ENCODE measurements around the gene CADPS2. TPM values are rescaled to one million over a fixed set of nuclear protein-coding genes. Genes with fewer than 3 reads are reported as not detected.

The CADPS2 gene
- polyA plus RNA-seq, 3 donors, result not detected

DNA sequence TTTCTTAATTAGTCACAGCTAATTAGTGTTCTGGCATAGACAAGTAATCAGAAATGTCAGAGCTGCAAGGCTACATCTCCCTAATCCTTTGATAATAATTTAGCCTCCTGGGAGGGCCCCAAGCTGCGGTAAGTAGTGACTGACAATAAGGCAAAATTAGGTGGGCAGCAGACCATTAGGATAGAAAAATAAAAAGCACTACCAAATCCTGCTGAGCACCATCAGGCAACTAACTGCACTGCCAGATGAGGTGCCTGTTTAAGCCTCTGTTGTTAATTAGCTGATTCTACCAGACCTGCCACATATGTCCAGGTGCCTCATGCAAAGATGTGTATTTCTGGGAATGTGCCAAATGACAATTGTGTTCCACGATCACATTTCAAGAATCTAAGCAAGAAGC, 549.2 kb downstream of the CADPS2 start:
- TF ChIP-seq, protein P1, sequence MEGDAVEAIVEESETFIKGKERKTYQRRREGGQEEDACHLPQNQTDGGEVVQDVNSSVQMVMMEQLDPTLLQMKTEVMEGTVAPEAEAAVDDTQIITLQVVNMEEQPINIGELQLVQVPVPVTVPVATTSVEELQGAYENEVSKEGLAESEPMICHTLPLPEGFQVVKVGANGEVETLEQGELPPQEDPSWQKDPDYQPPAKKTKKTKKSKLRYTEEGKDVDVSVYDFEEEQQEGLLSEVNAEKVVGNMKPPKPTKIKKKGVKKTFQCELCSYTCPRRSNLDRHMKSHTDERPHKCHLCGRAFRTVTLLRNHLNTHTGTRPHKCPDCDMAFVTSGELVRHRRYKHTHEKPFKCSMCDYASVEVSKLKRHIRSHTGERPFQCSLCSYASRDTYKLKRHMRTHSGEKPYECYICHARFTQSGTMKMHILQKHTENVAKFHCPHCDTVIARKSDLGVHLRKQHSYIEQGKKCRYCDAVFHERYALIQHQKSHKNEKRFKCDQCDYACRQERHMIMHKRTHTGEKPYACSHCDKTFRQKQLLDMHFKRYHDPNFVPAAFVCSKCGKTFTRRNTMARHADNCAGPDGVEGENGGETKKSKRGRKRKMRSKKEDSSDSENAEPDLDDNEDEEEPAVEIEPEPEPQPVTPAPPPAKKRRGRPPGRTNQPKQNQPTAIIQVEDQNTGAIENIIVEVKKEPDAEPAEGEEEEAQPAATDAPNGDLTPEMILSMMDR (IDR thresholded peaks at IDR 0.05), result no peak
- no CpG with 5 or more reads among the region's 2 CpGs for WGBS (ENCODE audit: insufficient coverage)
- H2AFZ ChIP-seq (ENCODE audit: insufficient read depth, low read depth, low read length, poor library complexity, severe bottlenecking), result no peak overlapping the region

DNA sequence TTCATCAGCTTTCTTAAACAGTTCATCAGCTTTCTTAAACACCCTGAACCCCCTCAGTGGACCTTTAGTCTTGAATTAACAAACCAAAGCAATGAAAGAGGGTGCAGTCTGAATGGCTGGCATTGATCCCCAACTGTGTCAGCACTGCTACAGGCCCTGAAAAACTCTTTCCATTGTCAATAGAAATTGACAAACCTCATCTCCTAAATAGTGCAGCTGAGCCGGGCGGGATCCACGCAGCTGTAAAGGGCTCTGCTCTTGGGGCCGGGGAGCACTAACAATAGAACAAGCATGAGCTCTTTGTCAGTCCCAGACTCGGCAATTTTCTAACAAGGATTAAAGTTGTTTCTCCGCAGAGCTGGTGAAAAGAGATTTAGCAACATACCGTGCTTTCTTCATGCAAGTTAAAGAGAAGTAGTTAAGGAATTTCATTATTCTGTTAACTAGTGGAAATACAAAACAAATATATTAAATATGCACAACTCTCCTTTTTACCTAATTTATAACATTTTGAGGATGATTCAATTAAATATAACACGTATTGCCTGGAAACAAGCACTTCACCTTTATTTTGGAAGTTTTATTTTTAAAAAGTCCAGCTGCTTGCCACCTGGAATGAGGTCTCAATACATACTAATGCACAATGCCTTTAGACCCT, 557.0 kb downstream of the CADPS2 start:
- TF ChIP-seq, protein P1 (IDR thresholded peaks at IDR 0.05), result no peak
- Histone ChIP-seq H3K4me1 (ENCODE audit: control insufficient read depth in 1 of 2, insufficient read depth in 2 of 2, low read length in 2 of 2) (no peaks in the 10 kb centered on the region), H4K20me1 (ENCODE audit: insufficient read depth, low read length) (no peaks in the 10 kb centered on the region), H3K9me3 (replicated peaks in 1 of 2; ENCODE audit: control insufficient read depth in 1 of 2, insufficient read depth in 1 of 2, low read length in 2 of 2) (no peaks in the 10 kb centered on the region), H3K79me2 (ENCODE audit: insufficient read depth, low read length) (no peaks in the 10 kb centered on the region), H3K4me2 (replicated peaks; ENCODE audit: extremely low read depth, low read length, poor library complexity, severe bottlenecking) (no peak overlapping the region), H3K27ac (ENCODE audit: low read depth in 1 of 2, low read length in 2 of 2) (no peak overlapping the region), H3K27me3 (ENCODE audit: control insufficient read depth in 2 of 2, insufficient read depth in 2 of 2, low read length in 2 of 2) (no peaks in the 10 kb centered on the region), H3K9ac (ENCODE audit: insufficient read depth, low read length, poor library complexity, severe bottlenecking) (no peak overlapping the region), H3K4me3 (replicated peaks in 1 of 3; ENCODE audit: low read depth in 2 of 3, low read length in 3 of 3) (no peak overlapping the region), H2AFZ (ENCODE audit: insufficient read depth, low read depth, low read length, poor library complexity, severe bottlenecking) (no peak overlapping the region), H3K36me3 (replicated peaks in 1 of 2; ENCODE audit: control insufficient read depth in 1 of 2, insufficient read depth in 2 of 2, low read length in 2 of 2) (no peaks in the 10 kb centered on the region)
- Mint-ChIP-seq H3K36me3 (no peaks in the 10 kb centered on the region), H3K27ac (no peak overlapping the region), H3K27me3 (ENCODE audit: low read depth in 3 of 3) (peaks cover 0 to 7% (median 0%) of the 10 kb centered on the region in 3 donors), H3K9me3 (no peaks in the 10 kb centered on the region), H3K4me3 (no peak overlapping the region), H3K4me1 (no peaks in the 10 kb centered on the region)
- DNase-seq, result no peak
- intact Hi-C loops (cut with micrococcal nuclease), result no loop called here
- WGBS (ENCODE audit: insufficient coverage), result no CpG with 5 or more reads among the region's 8 CpGs

More for the DNA sequence above, 549.2 kb downstream of the CADPS2 start:
- Histone ChIP-seq H3K4me1 (ENCODE audit: control insufficient read depth in 1 of 2, insufficient read depth in 2 of 2, low read length in 2 of 2) (no peaks in the 10 kb centered on the region), H3K4me2 (replicated peaks; ENCODE audit: extremely low read depth, low read length, poor library complexity, severe bottlenecking) (no peak overlapping the region), H3K36me3 (replicated peaks in 1 of 2; ENCODE audit: control insufficient read depth in 1 of 2, insufficient read depth in 2 of 2, low read length in 2 of 2) (no peaks in the 10 kb centered on the region), H3K9ac (ENCODE audit: insufficient read depth, low read length, poor library complexity, severe bottlenecking) (no peak overlapping the region), H3K27me3 (ENCODE audit: control insufficient read depth in 2 of 2, insufficient read depth in 2 of 2, low read length in 2 of 2) (no peaks in the 10 kb centered on the region), H3K79me2 (ENCODE audit: insufficient read depth, low read length) (no peaks in the 10 kb centered on the region), H3K9me3 (replicated peaks in 1 of 2; ENCODE audit: control insufficient read depth in 1 of 2, insufficient read depth in 1 of 2, low read length in 2 of 2) (no peaks in the 10 kb centered on the region), H3K4me3 (replicated peaks in 1 of 3; ENCODE audit: low read depth in 2 of 3, low read length in 3 of 3) (no peak overlapping the region), H3K27ac (ENCODE audit: low read depth in 1 of 2, low read length in 2 of 2) (no peak overlapping the region), H4K20me1 (ENCODE audit: insufficient read depth, low read length) (no peaks in the 10 kb centered on the region)
- no peaks in the 10 kb centered on the region for H3K9me3 Mint-ChIP-seq
- H3K27me3 Mint-ChIP-seq (ENCODE audit: low read depth in 3 of 3), result no peaks in the 10 kb centered on the region
- no peaks in the 10 kb centered on the region for H3K4me1 Mint-ChIP-seq
- no peak overlapping the region for H3K27ac Mint-ChIP-seq
- intact Hi-C loops (cut with micrococcal nuclease), result no loop called here
- no peak overlapping the region for H3K4me3 Mint-ChIP-seq
- DNase-seq, result no peak
- H3K36me3 Mint-ChIP-seq, result no peaks in the 10 kb centered on the region

All from CD14-positive monocyte (primary cell).